ENCODE data around the gene CALY. TPM values are rescaled to one million over a fixed set of nuclear protein-coding genes. Genes with fewer than 3 reads are reported as not detected.

CALY gene
- polyA plus RNA-seq, 2 of the 4 experiments (the other 2 are of a cell fraction), result 0.30 to 0.63 TPM

GRCh38 chr10:133278577-133279265 is 58.0 kb downstream of the CALY start:
- ATAC-seq, result peak; percentile 1 to 50; a peak in 3 of 6 replicates
- DNase-seq (ENCODE audit: low read depth in 1 of 2, low spot score in 1 of 2), result no peak
- Histone ChIP-seq H3K27ac (no peak overlapping the region; a peak in 1 of 6 replicates), H3K4me2 (no peak overlapping the region), H3K4me3 (no peak overlapping the region), H3K9me3 (no peaks in the 10 kb centered on the region), H3K4me1 (peaks cover 4% of the 10 kb centered on the region; the same call in 1 of the 3 replicates)
- TF ChIP-seq, protein P1, sequence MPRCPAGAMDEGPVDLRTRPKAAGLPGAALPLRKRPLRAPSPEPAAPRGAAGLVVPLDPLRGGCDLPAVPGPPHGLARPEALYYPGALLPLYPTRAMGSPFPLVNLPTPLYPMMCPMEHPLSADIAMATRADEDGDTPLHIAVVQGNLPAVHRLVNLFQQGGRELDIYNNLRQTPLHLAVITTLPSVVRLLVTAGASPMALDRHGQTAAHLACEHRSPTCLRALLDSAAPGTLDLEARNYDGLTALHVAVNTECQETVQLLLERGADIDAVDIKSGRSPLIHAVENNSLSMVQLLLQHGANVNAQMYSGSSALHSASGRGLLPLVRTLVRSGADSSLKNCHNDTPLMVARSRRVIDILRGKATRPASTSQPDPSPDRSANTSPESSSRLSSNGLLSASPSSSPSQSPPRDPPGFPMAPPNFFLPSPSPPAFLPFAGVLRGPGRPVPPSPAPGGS (IDR thresholded peaks at IDR 0.05), result no peak
- no peak for TF ChIP-seq CBX2 (IDR thresholded peaks at IDR 0.05; ENCODE audit: borderline replicate concordance, low read depth)
- TF ChIP-seq ZSCAN20 (CRISPR knock-in tag; IDR thresholded peaks at IDR 0.05), result no peak
- TF ChIP-seq SMC3 (IDR thresholded peaks at IDR 0.05), result no peak
- TF ChIP-seq SREBF2 (IDR thresholded peaks at IDR 0.05), result no peak
- no peak for TF ChIP-seq ZC3H11A (IDR thresholded peaks at IDR 0.05)
- no peak for TF ChIP-seq RFX5 (IDR thresholded peaks at IDR 0.05)
- TF ChIP-seq NR3C1 (IDR thresholded peaks at IDR 0.05), result no peak
- no peak for TF ChIP-seq POLR2A (IDR thresholded peaks at IDR 0.05; ENCODE audit: low read length)
- TF ChIP-seq CHD4 (IDR thresholded peaks at IDR 0.05; ENCODE audit: borderline replicate concordance), result no peak
- TF ChIP-seq KDM1A (IDR thresholded peaks at IDR 0.05; ENCODE audit: low read depth), result no peak
- no peak for TF ChIP-seq USF2 (IDR thresholded peaks at IDR 0.05)
- TF ChIP-seq TP53 (CRISPR knock-in tag; IDR thresholded peaks at IDR 0.05), result no peak
- TF ChIP-seq RNF2 (IDR thresholded peaks at IDR 0.05; ENCODE audit: borderline replicate concordance, low read depth), result no peak
- no peak for TF ChIP-seq RAD21 (conservative IDR thresholded peaks at IDR 0.05 in 1 of 2, IDR thresholded peaks at IDR 0.05 in 1 of 2)
- no peak for TF ChIP-seq ZFP36 (IDR thresholded peaks at IDR 0.05; ENCODE audit: borderline replicate concordance, partially characterized antibody)
- no peak for TF ChIP-seq CEBPB (IDR thresholded peaks at IDR 0.05)
- TF ChIP-seq EP300 (IDR thresholded peaks at IDR 0.05), result no peak
- no peak for TF ChIP-seq HEYL (CRISPR knock-in tag; IDR thresholded peaks at IDR 0.05)
- WGBS (ENCODE audit: missing lambda C conversion rate), result 58% methylated on average over 18 of the region's 19 CpGs
- FAIRE-seq, result no peak
- ChIA-PET POLR2A (no interaction called here), CTCF (interaction anchor here (0.9 to 4.3 kb wide), 5 partner anchors 15 to 135 kb away, joined by 3 to 21 read pairs (median 4); no protein-coding TSS in a partner anchor)

- DNase-seq (ENCODE audit: low read depth in 1 of 2, low spot score in 1 of 2) (no peak), ATAC-seq (no peak), FAIRE-seq (no peak)
- no peak overlapping the region for H3K4me3 ChIP-seq
- peaks cover 4% of the 10 kb centered on the region; the same call in 1 of the 3 replicates for H3K4me1 ChIP-seq
- 88% methylated on average over 10 of the region's 12 CpGs for WGBS (ENCODE audit: missing lambda C conversion rate)
- H3K27ac ChIP-seq, result no peak overlapping the region
- no peaks in the 10 kb centered on the region for H3K9me3 ChIP-seq
- CTCF ChIA-PET, result interaction anchor here (0.9 to 4.3 kb wide), 5 partner anchors 14 to 135 kb away, joined by 3 to 21 read pairs (median 4); no protein-coding TSS in a partner anchor
- H3K4me2 ChIP-seq, result no peak overlapping the region
- POLR2A ChIA-PET, result no interaction called here
- TF ChIP-seq E2F6 (IDR thresholded peaks at IDR 0.05; ENCODE audit: borderline replicate concordance, low read depth), result no peak
- TF ChIP-seq, protein P2, sequence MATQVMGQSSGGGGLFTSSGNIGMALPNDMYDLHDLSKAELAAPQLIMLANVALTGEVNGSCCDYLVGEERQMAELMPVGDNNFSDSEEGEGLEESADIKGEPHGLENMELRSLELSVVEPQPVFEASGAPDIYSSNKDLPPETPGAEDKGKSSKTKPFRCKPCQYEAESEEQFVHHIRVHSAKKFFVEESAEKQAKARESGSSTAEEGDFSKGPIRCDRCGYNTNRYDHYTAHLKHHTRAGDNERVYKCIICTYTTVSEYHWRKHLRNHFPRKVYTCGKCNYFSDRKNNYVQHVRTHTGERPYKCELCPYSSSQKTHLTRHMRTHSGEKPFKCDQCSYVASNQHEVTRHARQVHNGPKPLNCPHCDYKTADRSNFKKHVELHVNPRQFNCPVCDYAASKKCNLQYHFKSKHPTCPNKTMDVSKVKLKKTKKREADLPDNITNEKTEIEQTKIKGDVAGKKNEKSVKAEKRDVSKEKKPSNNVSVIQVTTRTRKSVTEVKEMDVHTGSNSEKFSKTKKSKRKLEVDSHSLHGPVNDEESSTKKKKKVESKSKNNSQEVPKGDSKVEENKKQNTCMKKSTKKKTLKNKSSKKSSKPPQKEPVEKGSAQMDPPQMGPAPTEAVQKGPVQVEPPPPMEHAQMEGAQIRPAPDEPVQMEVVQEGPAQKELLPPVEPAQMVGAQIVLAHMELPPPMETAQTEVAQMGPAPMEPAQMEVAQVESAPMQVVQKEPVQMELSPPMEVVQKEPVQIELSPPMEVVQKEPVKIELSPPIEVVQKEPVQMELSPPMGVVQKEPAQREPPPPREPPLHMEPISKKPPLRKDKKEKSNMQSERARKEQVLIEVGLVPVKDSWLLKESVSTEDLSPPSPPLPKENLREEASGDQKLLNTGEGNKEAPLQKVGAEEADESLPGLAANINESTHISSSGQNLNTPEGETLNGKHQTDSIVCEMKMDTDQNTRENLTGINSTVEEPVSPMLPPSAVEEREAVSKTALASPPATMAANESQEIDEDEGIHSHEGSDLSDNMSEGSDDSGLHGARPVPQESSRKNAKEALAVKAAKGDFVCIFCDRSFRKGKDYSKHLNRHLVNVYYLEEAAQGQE (IDR thresholded peaks at IDR 0.05), result no peak
- no peak for TF ChIP-seq CTCF (IDR thresholded peaks at IDR 0.05)
- TF ChIP-seq MYC (IDR thresholded peaks at IDR 0.05; ENCODE audit: borderline replicate concordance, low read length), result no peak
- TF ChIP-seq HES2 (IDR thresholded peaks at IDR 0.05), result no peak
- TF ChIP-seq TP53 (CRISPR knock-in tag; IDR thresholded peaks at IDR 0.05), result no peak
- TF ChIP-seq EHMT2 (IDR thresholded peaks at IDR 0.05; ENCODE audit: low read depth), result no peak
- TF ChIP-seq, protein P3, sequence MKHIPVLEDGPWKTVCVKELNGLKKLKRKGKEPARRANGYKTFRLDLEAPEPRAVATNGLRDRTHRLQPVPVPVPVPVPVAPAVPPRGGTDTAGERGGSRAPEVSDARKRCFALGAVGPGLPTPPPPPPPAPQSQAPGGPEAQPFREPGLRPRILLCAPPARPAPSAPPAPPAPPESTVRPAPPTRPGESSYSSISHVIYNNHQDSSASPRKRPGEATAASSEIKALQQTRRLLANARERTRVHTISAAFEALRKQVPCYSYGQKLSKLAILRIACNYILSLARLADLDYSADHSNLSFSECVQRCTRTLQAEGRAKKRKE (CRISPR knock-in tag; IDR thresholded peaks at IDR 0.05; ENCODE audit: low read depth), result no peak
These were observed 58.6 kb downstream of the CALY start for GRCh38 chr10:133277993-133278576.
